Measurements from ENCODE around the gene SNCA.

SNCA gene

GRCh38 chr4:89820010-89820409 lies 17.0 kb downstream of the SNCA start:
- DNase-seq (ENCODE audit: insufficient read length, low spot score) = no peak
- FAIRE-seq = no peak

DNA sequence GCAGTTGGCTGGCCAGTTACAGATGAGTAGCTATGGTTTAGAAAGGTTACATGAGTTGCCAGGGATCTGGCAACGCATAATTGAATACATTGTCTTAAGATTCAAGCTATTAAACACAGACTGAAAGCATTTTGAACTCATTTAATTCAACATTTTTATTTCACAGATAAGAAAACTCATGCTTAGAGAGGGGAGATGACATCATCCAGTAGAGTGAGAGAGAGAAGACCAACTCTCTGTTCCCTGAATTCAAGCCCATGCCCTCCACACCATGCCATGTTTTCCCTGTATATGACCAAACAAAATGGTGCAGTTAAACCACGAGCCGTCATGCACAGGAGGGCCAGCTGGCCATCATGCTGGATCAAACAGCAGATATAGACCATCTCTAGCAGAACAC lies 22.6 kb downstream of the SNCA start:
- no peak for DNase-seq (ENCODE audit: insufficient read length, low spot score)
- FAIRE-seq = no peak

- FAIRE-seq = no peak
Measured at GRCh38 chr4:89813197-89813596, 23.8 kb downstream of the SNCA start.

GRCh38 chr4:89807441-89808140 lies 29.4 kb downstream of the SNCA start:
- FAIRE-seq = no peak
- DNase-seq (ENCODE audit: insufficient read length, low spot score) = no peak

More at GRCh38 chr4:89813197-89813596, 23.8 kb downstream of the SNCA start:
- DNase-seq (ENCODE audit: insufficient read length, low spot score) = no peak

GRCh38 chr4:89805297-89805696 lies 31.7 kb downstream of the SNCA start:
- FAIRE-seq (no peak), DNase-seq (ENCODE audit: insufficient read length, low spot score) (no peak)

DNA sequence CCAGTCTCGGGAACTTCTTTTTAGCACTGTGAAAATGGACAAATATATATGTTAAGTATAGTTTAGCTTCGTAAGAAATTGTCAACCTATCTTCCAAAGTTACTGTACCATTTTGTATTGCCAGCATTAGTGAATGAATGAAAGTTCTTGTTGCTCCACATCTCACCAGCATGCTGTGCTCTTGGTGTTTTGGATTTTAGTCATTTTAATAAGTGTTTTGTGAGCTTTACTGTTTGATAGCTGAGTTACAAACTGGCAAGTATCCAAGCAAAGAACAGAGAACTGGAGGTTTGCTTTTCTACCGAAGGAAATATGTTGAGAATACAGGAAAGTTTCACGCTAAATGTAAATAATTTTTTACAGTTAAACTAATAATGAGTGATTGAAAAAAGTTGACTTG lies 33.0 kb downstream of the SNCA start:
- DNase-seq (ENCODE audit: insufficient read length, low spot score) = no peak
- FAIRE-seq = no peak

DNA sequence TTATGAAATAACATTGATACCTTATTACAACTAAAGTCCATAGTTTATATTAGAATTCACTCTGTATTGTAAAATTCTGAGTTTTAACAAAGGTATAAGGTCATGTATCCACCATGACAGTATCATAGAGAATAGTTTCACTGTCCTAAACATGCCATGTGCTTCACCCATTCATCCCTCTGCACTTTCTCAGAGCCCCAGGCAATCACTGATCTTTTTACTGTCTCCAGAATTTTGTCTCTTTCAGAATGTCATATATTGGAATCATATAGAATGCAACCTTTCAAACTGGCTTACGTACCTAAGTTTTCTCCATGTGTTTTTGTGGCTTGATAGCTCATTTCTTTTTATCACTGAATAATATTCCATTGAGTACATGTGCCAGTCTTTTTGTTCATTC lies 33.9 kb downstream of the SNCA start:
- DNase-seq (ENCODE audit: insufficient read length, low spot score) (no peak), FAIRE-seq (no peak)

DNA sequence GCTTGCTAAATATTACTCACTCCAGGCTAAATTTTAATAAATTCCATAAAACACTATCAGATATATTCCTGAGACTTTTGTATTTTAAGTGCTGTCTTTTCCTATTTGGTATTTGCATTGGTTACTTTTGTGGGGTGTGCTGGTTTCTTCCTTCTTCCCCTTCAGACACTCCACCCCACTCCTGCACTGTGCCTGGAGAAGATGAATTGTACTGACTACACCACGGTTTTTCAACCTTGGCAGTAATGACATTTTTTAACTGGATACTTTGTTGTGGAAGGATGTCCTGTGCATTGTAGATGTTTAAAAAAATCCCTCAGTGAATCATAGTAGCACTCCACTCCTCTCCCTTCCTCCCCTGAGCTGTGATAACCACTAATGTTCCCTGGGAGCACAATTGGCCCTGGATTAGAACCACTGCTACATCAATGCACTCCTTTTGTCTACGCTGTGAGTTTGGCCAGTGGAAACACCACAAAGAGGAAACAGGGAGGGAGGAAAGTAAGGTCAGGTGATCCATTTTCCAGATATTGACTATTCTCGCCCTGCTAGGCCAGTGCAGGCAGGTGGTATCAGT lies 36.3 kb downstream of the SNCA start:
- FAIRE-seq = no peak
- DNase-seq (ENCODE audit: insufficient read length, low spot score) = no peak

DNA sequence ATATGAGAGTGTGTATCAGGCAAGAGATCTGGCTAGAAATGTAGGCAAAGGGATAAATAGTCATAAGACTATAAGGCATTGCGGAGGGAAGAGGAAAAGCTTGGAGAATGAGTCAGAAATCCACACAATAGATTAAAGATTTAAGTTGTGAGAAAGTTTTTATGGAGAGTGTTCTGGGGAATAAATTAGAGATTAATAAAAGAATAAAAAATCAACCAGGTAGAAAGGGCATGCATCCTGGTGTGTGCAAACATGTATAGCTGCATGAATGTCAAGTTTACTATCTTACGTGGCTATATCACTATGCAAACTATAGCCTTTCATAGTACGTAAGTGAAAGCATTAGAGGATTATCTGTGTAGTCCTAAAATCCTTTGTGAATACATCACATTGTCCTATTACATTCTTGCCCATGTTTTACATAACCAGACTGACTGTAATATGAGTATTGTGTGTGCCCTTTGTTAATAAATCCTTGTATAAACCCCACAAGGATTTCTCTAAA lies 36.9 kb downstream of the SNCA start:
- no peak for FAIRE-seq
- peak; percentile 18 for DNase-seq (ENCODE audit: insufficient read length, low spot score)

GRCh38 chr4:89799071-89799470 lies 37.9 kb downstream of the SNCA start:
- FAIRE-seq (no peak), DNase-seq (ENCODE audit: insufficient read length, low spot score) (no peak)

DNA sequence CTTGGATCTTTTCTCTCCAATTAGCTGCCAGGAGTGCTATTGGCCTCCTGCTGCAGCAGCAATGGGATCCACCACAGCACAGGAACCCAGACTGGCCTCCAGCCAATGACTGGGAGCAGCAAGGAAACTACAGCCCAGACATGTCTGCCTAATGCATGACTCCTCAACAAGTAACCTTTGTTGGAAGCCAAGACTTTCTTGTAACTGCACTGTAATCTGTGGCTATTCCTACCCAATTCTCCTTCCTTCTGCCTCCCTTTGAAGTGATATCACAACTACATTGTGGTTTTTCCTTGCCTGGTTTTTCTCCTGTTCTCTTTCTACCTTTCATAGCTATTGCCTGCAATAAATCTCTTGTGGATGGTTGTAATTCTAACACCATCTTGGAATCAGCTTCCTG lies 39.8 kb downstream of the SNCA start:
- no peak for FAIRE-seq
- DNase-seq (ENCODE audit: insufficient read length, low spot score) = no peak

DNA sequence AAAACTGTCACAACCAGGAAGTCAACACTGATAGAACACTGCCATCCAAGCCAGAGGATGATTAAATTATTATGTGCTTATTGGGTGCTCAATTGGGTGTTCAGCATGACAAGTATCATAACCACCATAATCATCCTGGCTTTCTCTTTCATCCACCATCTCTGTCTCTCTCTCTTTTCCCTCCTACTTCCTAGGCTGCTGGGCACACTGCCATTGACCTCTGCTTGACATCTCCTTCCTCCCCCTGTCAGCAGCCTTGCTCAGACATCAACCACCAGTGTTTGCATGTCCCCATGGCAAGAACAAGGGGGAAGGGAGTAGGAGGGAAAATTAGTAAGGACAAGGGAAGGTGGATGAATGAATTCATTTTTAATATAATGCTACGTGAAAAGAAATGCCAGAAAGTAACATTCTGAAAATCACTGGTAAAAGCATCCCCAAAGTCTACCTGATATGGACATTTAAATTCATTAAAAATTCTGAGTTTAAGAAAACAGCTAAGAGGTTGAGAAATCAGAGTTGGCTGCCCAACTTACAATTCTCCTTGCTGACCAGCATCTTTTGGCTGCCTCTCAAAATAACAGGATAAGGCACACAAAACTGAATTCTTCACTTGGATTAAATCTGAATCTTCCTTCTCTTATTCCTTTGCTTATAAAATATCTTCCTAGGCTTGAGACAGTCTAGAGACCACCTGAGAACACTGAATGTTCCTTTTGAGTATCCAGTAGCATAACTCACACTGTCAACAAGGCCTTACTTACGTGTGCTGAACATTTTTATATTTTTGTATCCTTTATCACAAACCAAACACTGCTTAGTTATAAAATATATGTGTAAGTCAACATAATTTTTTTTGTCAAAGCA lies 48.5 kb downstream of the SNCA start:
- DNase-seq (ENCODE audit: insufficient read length, low spot score) (no peak), FAIRE-seq (no peak)

- FAIRE-seq (no peak), DNase-seq (ENCODE audit: insufficient read length, low spot score) (no peak)
Measured at GRCh38 chr4:89784686-89785231, 52.2 kb downstream of the SNCA start.

- FAIRE-seq (no peak), DNase-seq (ENCODE audit: insufficient read length, low spot score) (no peak)
Measured at GRCh38 chr4:89781321-89781720, 55.6 kb downstream of the SNCA start.

DNA sequence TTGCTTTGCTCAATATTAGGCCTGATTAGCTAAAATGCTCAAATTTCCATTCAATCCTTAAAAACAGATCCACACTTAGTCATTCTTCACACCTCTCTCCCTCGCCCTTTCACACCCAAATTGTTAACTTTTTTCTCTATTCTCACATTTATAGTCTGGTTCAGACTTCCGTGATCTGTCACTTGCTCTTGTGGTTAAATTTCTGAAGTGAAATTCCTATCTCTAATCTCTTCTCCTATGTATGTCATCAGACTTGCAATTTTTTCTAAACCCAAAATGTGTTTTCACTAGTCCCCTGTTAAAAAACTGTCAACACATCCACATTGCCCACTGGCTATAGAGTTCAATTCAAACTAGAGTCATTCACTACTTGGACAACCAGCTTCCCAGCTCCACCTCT lies 63.2 kb downstream of the SNCA start:
- FAIRE-seq (no peak), DNase-seq (ENCODE audit: insufficient read length, low spot score) (no peak)

GRCh38 chr4:89769856-89770255 lies 67.1 kb downstream of the SNCA start:
- FAIRE-seq = no peak
- no peak for DNase-seq (ENCODE audit: insufficient read length, low spot score)

GRCh38 chr4:89767924-89768323 lies 69.0 kb downstream of the SNCA start:
- DNase-seq (ENCODE audit: insufficient read length, low spot score) = no peak
- FAIRE-seq = no peak

- DNase-seq (ENCODE audit: insufficient read length, low spot score) = peak; percentile 13
- no peak for FAIRE-seq
Measured at GRCh38 chr4:89765966-89766365, 71.0 kb downstream of the SNCA start.

DNA sequence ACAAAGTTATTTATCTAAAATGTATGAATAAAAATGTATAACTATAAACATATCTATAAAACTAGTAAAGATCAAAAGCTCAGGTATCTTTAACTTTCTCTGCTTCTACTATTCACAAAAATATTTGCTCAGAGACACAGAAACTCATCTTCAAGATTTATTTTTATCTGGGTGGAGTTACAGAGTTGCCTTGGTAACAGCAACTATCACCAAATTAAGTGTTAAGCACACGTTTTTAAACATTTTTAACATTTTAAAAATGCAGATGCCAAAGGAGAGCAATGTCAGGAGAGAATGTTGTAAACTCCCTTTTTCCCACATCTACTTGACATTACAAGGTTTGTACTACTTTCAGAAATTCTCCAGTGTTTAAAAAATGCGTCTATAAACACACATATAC lies 71.4 kb downstream of the SNCA start:
- DNase-seq (ENCODE audit: insufficient read length, low spot score) = no peak
- no peak for FAIRE-seq

DNA sequence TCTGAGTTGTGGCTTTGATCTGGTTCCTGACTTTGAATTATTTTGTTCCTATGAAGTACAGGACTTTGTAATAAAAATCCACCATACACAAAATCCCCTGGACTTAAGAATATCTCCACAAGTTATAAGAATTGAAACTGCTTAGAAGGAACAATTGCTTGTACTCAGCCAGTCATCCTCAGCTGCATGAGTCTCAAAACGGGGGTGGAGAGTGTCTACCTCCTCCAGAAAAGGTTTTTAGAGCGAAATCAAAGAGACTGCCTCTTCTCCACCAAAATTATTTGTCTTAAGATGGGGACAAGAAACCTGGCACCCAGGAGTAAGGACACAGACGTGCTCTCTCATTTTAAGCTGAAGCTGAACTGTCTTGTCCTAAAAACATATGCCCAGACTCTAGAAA lies 74.7 kb downstream of the SNCA start:
- FAIRE-seq (no peak), DNase-seq (ENCODE audit: insufficient read length, low spot score) (no peak)

DNA sequence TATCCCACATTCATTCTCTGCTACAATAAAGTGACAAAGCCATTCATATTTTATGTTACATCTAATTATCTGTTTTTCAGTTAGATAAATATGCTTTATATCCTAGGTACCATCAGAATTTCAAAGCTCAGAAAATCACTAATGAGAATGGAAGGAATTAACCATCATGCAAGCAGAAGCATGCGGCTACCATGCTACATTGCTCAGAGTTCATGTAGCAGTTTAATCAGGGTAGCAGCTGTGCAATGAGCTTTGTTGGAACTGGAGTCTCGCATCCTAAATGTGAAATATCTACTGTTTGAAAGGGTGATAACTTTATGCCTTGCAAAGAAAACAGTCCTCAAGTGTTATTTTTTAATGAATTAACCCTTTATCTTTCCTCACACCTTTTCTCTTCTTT lies 77.5 kb downstream of the SNCA start:
- DNase-seq (ENCODE audit: insufficient read length, low spot score) (no peak), FAIRE-seq (no peak)

Data from HTR-8/SVneo (cell line).